Stimulated activated CD8-positive, alpha-beta memory T cell treated with anti-CD3 and anti-CD28 coated beads, Interleukin-12 subunit alpha, Interleukin-12 subunit beta, amount 100 ng/mL, for 1 hour (primary cell): ENCODE data around the gene HRH1.
"Not testable (repeated sequence)": the region's sequence is repeated elsewhere in the genome, so short reads cannot be mapped to it uniquely, and the experiment has no call there.

Experiments used
- DNase-seq: peaks from one replicate; pipeline ENCODE4 v3.0.0-alpha.2; 2020; ENCODE audit warnings: low read depth

The HRH1 gene

GRCh38 chr3:11172096-11172690 lies 17.9 kb downstream of the HRH1 start:
- no peak for DNase-seq

GRCh38 chr3:11173828-11174465 lies 19.7 kb downstream of the HRH1 start:
- DNase-seq: no peak

DNA sequence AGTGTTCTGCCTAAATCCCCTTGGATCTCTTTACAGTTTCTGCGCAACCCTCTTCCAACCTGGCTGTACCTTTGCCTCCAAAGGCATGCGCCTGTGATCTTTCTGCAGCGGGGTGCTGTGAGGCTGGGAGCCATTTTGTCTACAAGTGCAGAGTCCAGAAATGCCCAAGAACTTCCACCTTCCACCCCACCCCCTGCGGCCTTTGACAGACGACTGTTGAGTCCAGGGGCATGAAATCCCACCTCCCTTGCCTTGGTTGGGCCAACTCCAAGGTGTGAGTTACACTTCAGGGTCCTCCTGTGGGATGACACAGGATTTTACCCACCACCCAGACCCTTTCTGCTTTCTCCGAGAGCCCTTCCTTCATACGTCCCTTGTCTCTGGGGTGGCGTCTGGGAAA lies 24.1 kb downstream of the HRH1 start:
- DNase-seq: no peak

DNA sequence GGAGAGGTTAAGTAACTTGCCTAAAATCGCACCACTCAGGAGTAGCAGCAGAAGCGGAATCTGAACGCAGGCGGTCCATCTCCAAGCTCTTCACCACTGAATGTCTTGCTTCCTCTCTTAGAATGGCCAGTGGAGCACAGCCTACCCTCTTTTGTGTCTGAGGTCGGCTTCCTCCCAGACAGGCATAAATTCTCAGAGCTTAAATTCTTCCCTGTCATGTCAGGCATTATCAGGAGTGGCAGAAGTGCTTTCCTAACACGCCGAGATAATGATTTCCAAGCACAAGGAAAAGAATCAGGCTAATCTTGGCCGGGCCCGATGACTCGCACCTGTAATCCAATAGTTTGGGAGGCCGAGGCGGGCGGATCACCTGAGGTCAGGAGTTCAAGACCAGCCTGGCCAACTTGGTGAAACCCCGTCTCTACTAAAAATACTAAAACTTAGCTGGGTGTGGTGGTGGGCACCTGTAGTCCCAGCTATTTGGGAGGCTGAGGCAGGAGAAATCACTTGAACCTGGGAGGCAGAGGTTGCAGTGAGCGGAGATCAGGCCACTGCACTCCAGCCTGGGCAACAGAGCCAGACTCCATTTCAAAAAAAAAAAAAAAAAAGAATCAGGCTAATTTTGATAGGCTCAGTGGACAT lies 30.2 kb downstream of the HRH1 start:
- not testable (repeated sequence) for DNase-seq

DNA sequence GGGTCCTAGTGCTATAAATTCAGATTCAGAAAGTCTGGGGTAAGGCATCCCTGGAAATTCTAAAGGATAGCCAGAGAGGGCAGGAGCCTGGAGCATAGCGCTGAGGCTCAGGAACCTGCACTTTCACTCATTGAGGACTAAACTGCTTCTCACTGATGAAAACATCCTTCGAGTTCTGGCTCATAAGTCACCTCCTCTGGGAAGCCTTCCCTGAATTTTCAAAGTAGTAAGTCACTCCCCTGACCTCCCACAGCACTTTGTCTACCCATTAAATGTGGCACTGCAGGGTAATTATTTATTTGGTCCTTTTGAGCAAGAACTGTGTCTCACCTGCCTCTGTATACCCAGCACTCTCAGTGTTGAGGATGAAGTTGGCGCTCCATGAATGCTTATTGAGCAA lies 30.9 kb downstream of the HRH1 start:
- DNase-seq: no peak

GRCh38 chr3:11185564-11186317 lies 31.4 kb downstream of the HRH1 start:
- no peak for DNase-seq

- no peak for DNase-seq
Observed at GRCh38 chr3:11186318-11186692, 32.0 kb downstream of the HRH1 start.

GRCh38 chr3:11186771-11187191 lies 32.5 kb downstream of the HRH1 start:
- DNase-seq: no peak

GRCh38 chr3:11187681-11188080 lies 33.4 kb downstream of the HRH1 start:
- DNase-seq: no peak

DNA sequence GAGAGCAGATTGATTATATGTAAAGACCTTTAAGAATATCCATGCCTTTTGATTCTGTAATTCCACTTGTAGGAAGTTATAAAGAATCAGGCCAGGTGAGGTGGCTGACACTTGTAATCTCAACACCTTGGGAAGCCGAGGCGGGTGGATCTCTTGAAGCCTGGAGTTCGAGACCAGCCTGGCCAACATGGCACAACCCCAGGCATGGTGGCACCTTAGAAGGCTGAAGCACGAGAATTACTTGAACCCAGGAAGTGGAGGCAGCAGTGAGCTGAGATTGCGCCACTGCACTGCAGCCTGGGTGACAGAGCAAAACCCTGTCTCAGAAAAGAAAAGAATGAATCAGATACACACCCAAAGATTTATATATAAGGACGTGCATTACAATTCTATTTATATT lies 33.9 kb downstream of the HRH1 start:
- no peak for DNase-seq

- DNase-seq: no peak
Observed at GRCh38 chr3:11195201-11195600, 40.9 kb downstream of the HRH1 start.

DNA sequence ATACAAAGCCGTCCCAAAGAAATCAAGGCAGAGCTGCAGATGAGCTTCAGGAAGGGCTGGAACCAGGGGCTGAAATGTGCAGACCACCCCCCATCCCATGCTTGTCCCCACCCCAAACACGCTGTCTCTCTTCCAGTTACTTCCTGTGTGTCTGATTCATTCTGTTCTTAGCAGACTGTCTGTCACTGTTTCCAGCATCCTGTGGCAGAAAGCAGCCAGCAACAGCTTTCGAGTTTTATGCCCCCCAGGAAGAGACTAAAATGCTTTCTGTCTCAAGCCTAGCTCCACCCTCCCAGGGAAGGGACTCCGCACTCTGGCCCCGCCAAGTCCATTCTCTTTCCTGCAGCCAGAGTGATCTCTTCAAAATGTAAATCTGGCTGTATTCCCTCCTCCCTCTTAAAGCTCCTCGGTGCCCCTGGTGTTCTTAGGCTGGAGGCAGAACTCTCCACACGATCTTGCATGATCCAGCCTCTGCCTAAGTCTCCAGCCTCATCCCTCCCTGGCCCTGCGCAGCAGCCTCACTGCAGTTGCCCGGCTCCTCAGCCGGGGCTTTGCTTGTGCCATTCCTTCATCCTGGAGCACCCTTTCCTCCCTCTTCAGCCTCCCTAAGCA lies 41.5 kb downstream of the HRH1 start:
- no peak for DNase-seq

DNA sequence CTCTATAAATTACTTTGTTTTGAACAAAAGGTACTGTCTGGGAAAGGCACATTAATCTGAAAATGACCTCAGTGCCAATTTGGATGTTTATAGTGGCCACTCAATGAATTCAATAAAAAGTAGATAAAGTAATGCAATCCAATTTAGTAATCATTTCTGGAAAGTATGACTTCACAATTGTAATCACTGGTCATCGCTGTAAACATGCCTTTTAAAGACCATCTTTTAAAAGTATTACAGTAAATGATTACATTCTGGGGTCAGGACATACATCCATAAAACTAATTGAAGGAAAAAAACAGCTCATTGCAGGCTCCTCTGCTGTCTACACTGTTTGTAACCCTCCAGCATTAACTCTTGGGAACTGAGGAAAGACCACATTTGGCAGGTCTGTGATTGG lies 43.2 kb downstream of the HRH1 start:
- no peak for DNase-seq

DNA sequence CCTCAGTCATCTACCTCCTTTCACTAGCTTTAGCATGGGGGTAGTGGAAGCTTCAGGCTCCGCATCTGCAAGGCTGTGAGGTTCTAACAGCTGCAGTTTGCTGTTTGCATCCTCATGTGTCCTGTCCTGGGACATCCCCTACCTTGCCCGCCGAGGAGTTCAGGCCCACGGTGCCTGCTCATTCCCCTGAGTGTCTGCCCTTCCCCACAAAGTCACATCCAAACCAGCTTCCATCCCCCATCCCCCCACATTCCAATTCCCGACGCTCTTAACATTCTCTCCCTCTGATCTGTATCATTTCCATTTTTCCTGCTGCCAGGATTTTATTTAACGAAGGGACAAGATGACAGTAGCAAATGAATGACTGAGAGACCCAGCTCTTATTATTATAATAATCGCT lies 43.8 kb downstream of the HRH1 start:
- no peak for DNase-seq

DNA sequence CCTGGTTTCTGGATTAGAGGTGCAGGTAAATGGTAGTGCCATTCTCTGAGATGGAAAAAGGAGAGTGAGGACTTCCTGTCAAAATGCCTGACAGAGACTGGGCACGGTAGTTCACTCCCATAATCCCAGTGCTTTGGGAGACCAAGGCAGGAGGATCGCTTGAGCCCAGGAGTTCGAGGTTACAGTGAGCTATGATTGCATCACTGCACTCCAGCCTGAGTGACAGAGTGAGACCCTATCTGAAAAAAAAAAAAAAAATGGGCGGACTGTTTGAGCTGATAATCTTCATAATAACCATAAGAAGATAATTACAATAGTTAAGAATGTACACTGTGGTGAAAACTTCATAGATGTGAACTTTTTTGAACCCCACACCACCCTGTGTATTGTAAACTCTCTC lies 44.2 kb downstream of the HRH1 start:
- DNase-seq: no peak

DNA sequence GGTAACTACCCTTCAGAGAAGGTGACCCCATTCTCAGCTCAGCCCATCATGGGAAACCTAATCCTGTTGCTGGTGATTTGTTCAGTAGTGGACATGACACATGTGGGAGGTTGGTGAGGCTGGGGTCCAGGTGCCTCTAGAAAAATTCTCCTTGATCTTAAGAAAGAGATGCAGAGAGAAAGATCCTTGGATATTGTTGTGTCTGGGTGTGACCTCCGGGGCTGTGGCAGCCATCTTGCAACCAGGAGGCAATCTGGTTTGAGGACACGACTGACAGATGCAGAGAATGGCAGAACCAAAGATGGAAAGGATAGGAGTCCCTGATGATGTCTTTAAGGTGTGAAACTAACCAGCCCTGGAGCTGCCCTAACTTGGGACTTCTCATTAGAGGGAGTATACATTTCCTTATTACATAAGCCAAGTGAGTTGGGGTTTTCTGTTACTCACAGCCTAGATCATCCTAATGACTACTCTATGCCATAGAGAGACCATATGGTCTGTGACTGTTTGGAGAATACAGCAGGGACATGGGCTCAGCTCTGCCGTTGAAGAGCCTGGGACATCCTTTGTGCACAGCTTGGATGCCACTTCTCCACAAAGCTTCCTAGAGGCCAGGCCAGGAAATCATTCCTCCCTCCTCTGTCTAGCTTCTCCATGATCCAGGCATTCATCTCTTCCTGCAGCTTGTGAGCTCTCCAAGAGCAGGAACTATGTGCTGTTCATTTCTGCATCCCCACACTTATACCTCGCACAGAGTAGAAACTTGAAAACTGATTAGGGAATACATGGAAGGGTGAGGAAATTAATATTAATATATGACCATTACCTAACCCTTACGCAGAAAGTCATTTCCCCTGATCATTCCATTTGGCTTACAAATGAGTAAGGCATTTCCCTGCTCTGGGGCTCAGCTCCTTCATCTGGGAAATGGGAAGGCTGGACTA lies 45.9 kb downstream of the HRH1 start:
- no peak for DNase-seq

GRCh38 chr3:11201251-11202019 lies 47.1 kb downstream of the HRH1 start:
- no peak for DNase-seq

GRCh38 chr3:11203961-11204360 lies 49.7 kb downstream of the HRH1 start:
- no peak for DNase-seq

DNA sequence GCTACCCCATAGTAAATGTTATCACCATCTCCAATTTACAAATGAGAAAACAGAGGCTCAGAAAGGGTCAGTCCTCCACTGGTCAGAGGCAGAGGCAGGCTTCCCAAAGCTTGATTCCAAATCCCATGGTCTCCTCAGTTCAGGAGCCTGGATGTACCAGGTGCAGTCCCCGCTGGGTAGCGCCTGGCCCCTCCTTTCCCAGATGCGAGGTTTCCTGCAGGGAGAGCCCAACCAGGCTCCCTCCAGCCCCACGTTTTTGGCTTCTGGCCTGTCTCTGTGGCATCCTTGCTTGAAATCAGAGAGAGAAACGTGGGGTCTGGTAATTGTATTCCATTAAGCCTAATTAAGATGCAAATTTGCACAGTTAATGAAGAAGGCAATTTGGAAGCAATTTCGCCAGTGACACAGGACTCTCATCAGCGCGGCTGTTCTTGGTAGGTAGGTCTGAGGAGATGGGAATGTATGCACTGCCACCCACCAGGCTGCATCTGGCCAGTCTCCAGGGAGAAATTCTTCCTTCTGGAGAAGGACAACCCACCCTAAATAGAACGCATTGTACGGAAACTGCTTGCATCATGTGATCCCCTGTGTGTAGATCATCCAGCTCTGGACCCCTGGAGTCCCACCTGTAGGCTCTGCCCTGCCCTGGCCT lies 50.5 kb downstream of the HRH1 start:
- no peak for DNase-seq

GRCh38 chr3:11205881-11206280 lies 51.6 kb downstream of the HRH1 start:
- not testable (repeated sequence) for DNase-seq
